Measurements from ENCODE around the gene MEIKIN. TPM values are rescaled to one million over a fixed set of nuclear protein-coding genes. Genes with fewer than 3 reads are reported as not detected.

The MEIKIN gene, protein sequence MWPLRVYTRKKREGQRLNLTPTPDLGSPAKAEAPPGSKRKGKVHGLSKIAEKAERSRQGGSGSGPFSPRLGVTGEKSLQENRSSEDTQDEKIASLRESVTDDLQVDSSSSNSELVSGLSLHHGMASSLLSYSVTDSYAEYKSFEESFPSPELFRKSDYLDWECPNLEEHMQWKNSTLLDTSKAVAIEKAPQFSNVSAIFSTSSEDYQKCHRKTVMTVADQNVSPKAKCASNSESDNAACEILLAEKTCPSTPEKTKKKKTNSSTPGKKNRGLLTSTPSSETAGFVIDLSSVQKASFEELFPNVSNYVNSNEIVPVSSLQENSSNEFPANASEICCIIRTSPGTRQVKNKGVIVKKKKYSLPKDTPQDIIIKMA
- 1.0 TPM for total RNA-seq (2013)
- polyA plus RNA-seq (1 to 10 TPM in 2 of 3 donors, under 1 TPM in 1; 0.16 to 1.6 (median 1.6) TPM), polyA minus RNA-seq (0.42 and 0.48 TPM in 2 replicates), total RNA-seq (0 to 0.30 (median 0.06) reads per million in 11 experiments)

DNA sequence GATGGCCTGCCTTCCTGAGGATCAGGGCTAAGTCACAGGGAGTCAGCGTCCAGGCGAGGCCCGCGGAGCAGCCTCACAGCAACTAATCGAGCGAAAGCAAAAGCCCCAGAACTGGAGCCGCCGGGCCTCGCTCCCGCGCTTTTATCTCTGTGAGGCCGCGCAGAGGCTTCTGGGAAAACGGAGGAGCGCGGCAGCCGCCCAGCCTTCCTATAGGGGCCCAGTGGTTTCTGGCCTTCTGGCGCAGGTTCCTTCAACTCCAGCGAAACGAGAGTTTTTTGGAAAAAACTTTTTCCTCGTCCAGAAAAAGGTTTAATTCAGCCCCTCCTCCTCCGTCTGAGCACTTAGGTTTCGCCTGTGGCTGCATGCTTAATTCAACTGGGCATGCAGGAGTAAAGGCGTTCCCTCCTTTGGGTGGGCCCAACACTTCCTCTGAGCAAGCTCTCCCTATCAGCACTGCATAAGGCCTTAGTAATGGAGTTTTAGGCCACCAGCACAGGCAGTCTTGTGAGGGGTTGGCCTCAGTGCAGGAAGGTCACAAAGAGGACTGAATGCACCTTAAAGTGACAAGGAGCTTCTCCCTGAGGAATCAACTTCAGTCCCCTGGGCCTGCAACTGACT lies at the start of gene MEIKIN:
MEIKIN (minus strand) TSS at position 113 of the 618 bp plus-strand sequence. CDS start 158 bp downstream, outside the sequence.
- H3K4me1 Mint-ChIP-seq, result peaks cover 29% of the 10 kb centered on the region
- peaks cover 3 to 6% of the 10 kb centered on the region in 2 donors for H3K36me3 Mint-ChIP-seq
- H3K27me3 Mint-ChIP-seq (ENCODE audit: low read depth in 3 of 3), result peaks cover 0 to 3% (median 0%) of the 10 kb centered on the region in 3 donors
- H3K9me3 ChIP-seq (replicated peaks in 1 of 2; ENCODE audit: control insufficient read depth in 1 of 2, insufficient read depth in 1 of 2, low read length in 2 of 2), result peaks cover 0 to 8% of the 10 kb centered on the region in 2 donors
- peak within 1 kb of the TSS; percentile 40 to 87 for H3K27ac ChIP-seq (ENCODE audit: low read depth in 1 of 2, low read length in 2 of 2)
- H3K27me3 ChIP-seq (ENCODE audit: control insufficient read depth in 2 of 2, insufficient read depth in 2 of 2, low read length in 2 of 2), result no peaks in the 10 kb centered on the region
- H3K4me1 ChIP-seq (ENCODE audit: control insufficient read depth in 1 of 2, insufficient read depth in 2 of 2, low read length in 2 of 2), result peaks cover 18 to 32% of the 10 kb centered on the region in 2 donors
- H3K4me2 ChIP-seq (replicated peaks; ENCODE audit: extremely low read depth, low read length, poor library complexity, severe bottlenecking), result peak within 1 kb of the TSS; percentile 54
- no peak within 1 kb of the TSS for H3K9ac ChIP-seq (ENCODE audit: insufficient read depth, low read length, poor library complexity, severe bottlenecking)
- H3K79me2 ChIP-seq (ENCODE audit: insufficient read depth, low read length), result no peaks in the 10 kb centered on the region
- TF ChIP-seq, protein P1, sequence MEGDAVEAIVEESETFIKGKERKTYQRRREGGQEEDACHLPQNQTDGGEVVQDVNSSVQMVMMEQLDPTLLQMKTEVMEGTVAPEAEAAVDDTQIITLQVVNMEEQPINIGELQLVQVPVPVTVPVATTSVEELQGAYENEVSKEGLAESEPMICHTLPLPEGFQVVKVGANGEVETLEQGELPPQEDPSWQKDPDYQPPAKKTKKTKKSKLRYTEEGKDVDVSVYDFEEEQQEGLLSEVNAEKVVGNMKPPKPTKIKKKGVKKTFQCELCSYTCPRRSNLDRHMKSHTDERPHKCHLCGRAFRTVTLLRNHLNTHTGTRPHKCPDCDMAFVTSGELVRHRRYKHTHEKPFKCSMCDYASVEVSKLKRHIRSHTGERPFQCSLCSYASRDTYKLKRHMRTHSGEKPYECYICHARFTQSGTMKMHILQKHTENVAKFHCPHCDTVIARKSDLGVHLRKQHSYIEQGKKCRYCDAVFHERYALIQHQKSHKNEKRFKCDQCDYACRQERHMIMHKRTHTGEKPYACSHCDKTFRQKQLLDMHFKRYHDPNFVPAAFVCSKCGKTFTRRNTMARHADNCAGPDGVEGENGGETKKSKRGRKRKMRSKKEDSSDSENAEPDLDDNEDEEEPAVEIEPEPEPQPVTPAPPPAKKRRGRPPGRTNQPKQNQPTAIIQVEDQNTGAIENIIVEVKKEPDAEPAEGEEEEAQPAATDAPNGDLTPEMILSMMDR (IDR thresholded peaks at IDR 0.05), result no peak
- peaks cover 0 to 8% (median 0%) of the 10 kb centered on the region in 7 donors for H3K9me3 Mint-ChIP-seq
- WGBS (ENCODE audit: insufficient coverage), result 95% methylated on average over 23 of the region's 24 CpGs
- peak within 1 kb of the TSS; percentile 21 for H2AFZ ChIP-seq (ENCODE audit: insufficient read depth, low read depth, low read length, poor library complexity, severe bottlenecking)
- H3K36me3 ChIP-seq (replicated peaks in 1 of 2; ENCODE audit: control insufficient read depth in 1 of 2, insufficient read depth in 2 of 2, low read length in 2 of 2), result no peaks in the 10 kb centered on the region
- peak within 1 kb of the TSS in 1 of 2 donors; percentile 52 for H3K4me3 Mint-ChIP-seq
- H3K27ac Mint-ChIP-seq, result peak within 1 kb of the TSS; percentile 85 to 95 (median 91)
- DNase-seq, result no peak
- H4K20me1 ChIP-seq (ENCODE audit: insufficient read depth, low read length), result no peaks in the 10 kb centered on the region
- intact Hi-C loops (cut with micrococcal nuclease), result loop anchor here (10.0 kb wide), 2 partner anchors 141 to 151 kb away; partner anchors contain the start of gene FNIP1 (in 1 of the 2)
- H3K4me3 ChIP-seq (replicated peaks in 1 of 3; ENCODE audit: low read depth in 2 of 3, low read length in 3 of 3), result peak within 1 kb of the TSS in 1 of 3 experiments; percentile 47

- Histone ChIP-seq H4K20me1 (ENCODE audit: insufficient read depth, low read length) (no peaks in the 10 kb centered on the region), H3K9ac (ENCODE audit: insufficient read depth, low read length, poor library complexity, severe bottlenecking) (no peak overlapping the region), H3K27me3 (ENCODE audit: control insufficient read depth in 2 of 2, insufficient read depth in 2 of 2, low read length in 2 of 2) (no peaks in the 10 kb centered on the region), H3K79me2 (ENCODE audit: insufficient read depth, low read length) (no peaks in the 10 kb centered on the region), H3K9me3 (replicated peaks in 1 of 2; ENCODE audit: control insufficient read depth in 1 of 2, insufficient read depth in 1 of 2, low read length in 2 of 2) (no peaks in the 10 kb centered on the region), H3K4me2 (replicated peaks; ENCODE audit: extremely low read depth, low read length, poor library complexity, severe bottlenecking) (no peak overlapping the region), H3K36me3 (replicated peaks in 1 of 2; ENCODE audit: control insufficient read depth in 1 of 2, insufficient read depth in 2 of 2, low read length in 2 of 2) (no peaks in the 10 kb centered on the region), H2AFZ (ENCODE audit: insufficient read depth, low read depth, low read length, poor library complexity, severe bottlenecking) (no peak overlapping the region), H3K27ac (ENCODE audit: low read depth in 1 of 2, low read length in 2 of 2) (no peak overlapping the region), H3K4me1 (ENCODE audit: control insufficient read depth in 1 of 2, insufficient read depth in 2 of 2, low read length in 2 of 2) (no peaks in the 10 kb centered on the region), H3K4me3 (replicated peaks in 1 of 3; ENCODE audit: low read depth in 2 of 3, low read length in 3 of 3) (no peak overlapping the region)
- H3K36me3 Mint-ChIP-seq, result no peaks in the 10 kb centered on the region
- intact Hi-C loops (cut with micrococcal nuclease), result no loop called here
- H3K4me1 Mint-ChIP-seq, result no peaks in the 10 kb centered on the region
- no peak overlapping the region for H3K27ac Mint-ChIP-seq
- no peak overlapping the region for H3K4me3 Mint-ChIP-seq
- DNase-seq, result no peak
- peaks cover 3 to 19% (median 5%) of the 10 kb centered on the region in 3 donors for H3K27me3 Mint-ChIP-seq (ENCODE audit: low read depth in 3 of 3)
- TF ChIP-seq, protein P1 (IDR thresholded peaks at IDR 0.05), result no peak
- 89% methylated on average over 4 of the region's 7 CpGs for WGBS (ENCODE audit: insufficient coverage)
- H3K9me3 Mint-ChIP-seq, result no peaks in the 10 kb centered on the region
Observed at GRCh38 chr5:131994533-131995226, 49.2 kb upstream of the MEIKIN start.
